ENCODE results near the gene SLC23A2.

Gene SLC23A2

GRCh38 chr20:4810426-4811019, 190.8 kb downstream of the SLC23A2 start:
- DNase-seq: no peak

GRCh38 chr20:4809707-4810106, 191.6 kb downstream of the SLC23A2 start:
- DNase-seq: no peak

- no peak for DNase-seq
Measured at GRCh38 chr20:4808872-4809271, 192.4 kb downstream of the SLC23A2 start.

- DNase-seq: no peak
Measured at GRCh38 chr20:4805663-4806449, 195.5 kb downstream of the SLC23A2 start.

- DNase-seq: no peak
Measured at GRCh38 chr20:4802527-4802926, 198.8 kb downstream of the SLC23A2 start.

All from NCI-H82 (cell line).